HepG2 (cell line): Measurements from ENCODE around the gene BCKDHA. TPM values are rescaled to one million over a fixed set of nuclear protein-coding genes. Genes with fewer than 3 reads are reported as not detected.

ENCODE experiments used
- CBX5 ChIP-seq: sonication (generic); formaldehyde crosslinking; IDR thresholded peaks from 2 replicates; pipeline ENCODE4 v1.4.0; 2020; ENCODE audit warnings: missing genetic modification reagents, borderline replicate concordance
- DNMT1 ChIP-seq: sonication (generic); formaldehyde crosslinking; IDR thresholded peaks from 2 replicates; pipeline ENCODE4 v1.5.1; 2020; ENCODE audit warnings: mild to moderate bottlenecking, missing genetic modification reagents
- ETV5 ChIP-seq: IDR thresholded peaks from 2 replicates; pipeline ENCODE4 v1.6.1; 2018; ENCODE audit warnings: missing biosample characterization, missing genetic modification reagents, inconsistent platforms, borderline replicate concordance
- FOXM1 ChIP-seq: sonication (generic); formaldehyde crosslinking; IDR thresholded peaks from 2 replicates; pipeline ENCODE4 v1.5.0; 2020; ENCODE audit warnings: missing genetic modification reagents
- FUBP1 ChIP-seq: sonication (generic); formaldehyde crosslinking; IDR thresholded peaks from 2 replicates; pipeline ENCODE4 v1.5.1; 2020; ENCODE audit warnings: missing genetic modification reagents, mild to moderate bottlenecking, borderline replicate concordance
- GLI4 ChIP-seq: sonication (generic); formaldehyde crosslinking; IDR thresholded peaks from 2 replicates; pipeline ENCODE4 v1.5.1; 2020; ENCODE audit warnings: missing genetic modification reagents, mild to moderate bottlenecking, moderate library complexity, borderline replicate concordance
- HHEX ChIP-seq: IDR thresholded peaks from 2 replicates; pipeline ENCODE4 v1.6.1; 2016; ENCODE audit warnings: control low read depth
- HNRNPLL ChIP-seq: fragments of 200-400 bp; formaldehyde crosslinking; IDR thresholded peaks from 2 replicates; pipeline ENCODE4 v1.6.1; 2017; ENCODE audit warnings: mild to moderate bottlenecking, low read depth, low read length; ENCODE audit not compliant: poor library complexity, severe bottlenecking
- JDP2 ChIP-seq: sonication (generic); formaldehyde crosslinking; IDR thresholded peaks from 2 replicates; pipeline ENCODE4 v1.8.1; 2022; ENCODE audit warnings: missing genetic modification reagents, borderline replicate concordance
- JUND ChIP-seq: sonication (generic); formaldehyde crosslinking; IDR thresholded peaks from 2 replicates; pipeline ENCODE4 v1.8.0; 2022; ENCODE audit warnings: mild to moderate bottlenecking, missing genetic modification reagents
- KLF11 ChIP-seq: IDR thresholded peaks from 2 replicates; pipeline ENCODE4 v1.6.1; 2016; ENCODE audit warnings: missing compliant biosample characterization
- MEF2D ChIP-seq: sonication (generic); formaldehyde crosslinking; IDR thresholded peaks from 2 replicates; pipeline ENCODE4 v1.5.1; 2020; ENCODE audit warnings: mild to moderate bottlenecking, missing genetic modification reagents
- NFIB ChIP-seq: sonication (generic); formaldehyde crosslinking; IDR thresholded peaks from 2 replicates; pipeline ENCODE4 v1.9.0; 2021; ENCODE audit warnings: missing genetic modification reagents, mild to moderate bottlenecking, borderline replicate concordance
- PAF1 ChIP-seq: IDR thresholded peaks from 2 replicates; pipeline ENCODE4 v1.6.1; 2016; ENCODE audit warnings: missing genetic modification reagents, missing compliant biosample characterization
- PRMT3 ChIP-seq: sonication (generic); formaldehyde crosslinking; IDR thresholded peaks from 2 replicates; pipeline ENCODE4 v1.8.1; 2022; ENCODE audit warnings: low read depth, mild to moderate bottlenecking, moderate library complexity, missing genetic modification reagents, borderline replicate concordance
- PTBP1 ChIP-seq: fragments of 200-400 bp; formaldehyde crosslinking; IDR thresholded peaks from 2 replicates; pipeline ENCODE4 v1.6.1; 2018; ENCODE audit warnings: low read length, low read depth; ENCODE audit not compliant: poor library complexity, severe bottlenecking
- REL ChIP-seq: sonication (generic); formaldehyde crosslinking; conservative IDR thresholded peaks from 2 replicates; pipeline ENCODE4 v1.8.0; 2022; ENCODE audit warnings: mild to moderate bottlenecking, missing genetic modification reagents, moderate library complexity
- ZBTB1 ChIP-seq: sonication (generic); formaldehyde crosslinking; IDR thresholded peaks from 2 replicates; pipeline ENCODE4 v1.4.0; 2020; ENCODE audit warnings: missing genetic modification reagents, borderline replicate concordance
- ZBTB8A ChIP-seq: sonication (generic); formaldehyde crosslinking; IDR thresholded peaks from 2 replicates; pipeline ENCODE4 v1.4.0; 2020; ENCODE audit warnings: mild to moderate bottlenecking, low read depth, missing genetic modification reagents, borderline replicate concordance
- ZFYVE20 ChIP-seq: sonication (generic); formaldehyde crosslinking; IDR thresholded peaks from 2 replicates; pipeline ENCODE4 v1.8.0; 2023; ENCODE audit warnings: low read depth, mild to moderate bottlenecking, moderate library complexity, missing genetic modification reagents, borderline replicate concordance
- ZMYM2 ChIP-seq: sonication (generic); formaldehyde crosslinking; IDR thresholded peaks from 2 replicates; pipeline ENCODE4 v1.8.0; 2022; ENCODE audit warnings: mild to moderate bottlenecking, missing genetic modification reagents
- ZNF292 ChIP-seq: sonication (generic); formaldehyde crosslinking; IDR thresholded peaks from 2 replicates; pipeline ENCODE4 v1.8.1; 2022; ENCODE audit warnings: mild to moderate bottlenecking, low read depth, missing genetic modification reagents, borderline replicate concordance
- ZNF3 ChIP-seq: IDR thresholded peaks from 2 replicates; pipeline ENCODE4 v1.7.0; 2017; ENCODE audit warnings: inconsistent platforms
- ZNF543 ChIP-seq: sonication (generic); formaldehyde crosslinking; IDR thresholded peaks from 2 replicates; pipeline ENCODE4 v1.4.0; 2020; ENCODE audit warnings: mild to moderate bottlenecking, missing genetic modification reagents
- ZNF556 ChIP-seq: sonication (generic); formaldehyde crosslinking; IDR thresholded peaks from 2 replicates; pipeline ENCODE4 v1.4.0; 2020; ENCODE audit warnings: mild to moderate bottlenecking, missing genetic modification reagents, borderline replicate concordance
- ZNF570 ChIP-seq: sonication (generic); formaldehyde crosslinking; IDR thresholded peaks from 2 replicates; pipeline ENCODE4 v1.4.0; 2020; ENCODE audit warnings: mild to moderate bottlenecking, missing genetic modification reagents, borderline replicate concordance
- ZNF577 ChIP-seq: sonication (generic); formaldehyde crosslinking; IDR thresholded peaks from 2 replicates; pipeline ENCODE4 v1.4.0; 2020; ENCODE audit warnings: mild to moderate bottlenecking, low read depth, missing genetic modification reagents, borderline replicate concordance
- ZNF703 ChIP-seq: sonication (generic); formaldehyde crosslinking; IDR thresholded peaks from 2 replicates; pipeline ENCODE4 v1.5.1; 2020; ENCODE audit warnings: missing genetic modification reagents, mild to moderate bottlenecking, moderate library complexity, borderline replicate concordance
- polyA plus RNA-seq, 8 experiments: library from polyadenylated mRNA; depleted of rRNA in 3 of 8; stranded (reverse) in 7 of 8; unstranded in 1 of 8; fragments of >200 nt; fragmentation: Illumina TruSeq in 4 of 8; extraction: Trizol in 4 of 8; gene quantifications; 2 replicates each; pipeline versions ENCODE4 v1.2.1 to v1.2.3, GENCODE V29; 2011 to 2016; ENCODE audit warnings: low read depth in 4 of 8, missing spikeins in 1 of 8, mixed read lengths in 1 of 8; ENCODE audit not compliant: insufficient read depth in 1 of 8
- total RNA-seq, 5 experiments: library from RNA; depleted of rRNA; stranded (reverse); fragments of >200 nt; fragmentation: Illumina TruSeq; extraction: Trizol; gene quantifications; 2 replicates each; pipeline ENCODE4 v1.2.3, GENCODE V29; 2016; ENCODE audit warnings: low read depth in 1 of 5

Gene BCKDHA
- total and polyA plus RNA-seq, 2 of the 13 experiments (the other 11 are each of a cell fraction or from before 2014, with no cell fraction given), result 11.8 to 31.5 TPM

GRCh38 chr19:41397086-41398049 is at the start of gene BCKDHA, which contains the start of gene EXOSC5 (continued):
- peak; percentile 72 for TF ChIP-seq HNRNPLL
- TF ChIP-seq PTBP1, result no peak
- peak; percentile 87 for TF ChIP-seq ETV5
- TF ChIP-seq ZBTB8A, result no peak
- TF ChIP-seq HHEX, result no peak
- TF ChIP-seq GLI4 (CRISPR knock-in tag), result no peak; the same call in 1 of the 2 replicates
- no peak for TF ChIP-seq KLF11 (CRISPR knock-in tag)
- TF ChIP-seq ZNF570, result no peak
- no peak for TF ChIP-seq ZNF3
- TF ChIP-seq FOXM1 (CRISPR knock-in tag), result 0 out of 2 replicates have a peak, but pooled peaks have one; percentile 42
- TF ChIP-seq ZNF703 (CRISPR knock-in tag), result no peak
- TF ChIP-seq ZNF556, result no peak; the same call in 1 of the 2 replicates
- no peak for TF ChIP-seq ZFYVE20 (CRISPR knock-in tag)
- TF ChIP-seq DNMT1 (CRISPR knock-in tag), result no peak
- no peak for TF ChIP-seq CBX5 (CRISPR knock-in tag)
- no peak for TF ChIP-seq FUBP1 (CRISPR knock-in tag)
- 0 out of 2 replicates have a peak, but pooled peaks have one; percentile 78 for TF ChIP-seq ZBTB1 (CRISPR knock-in tag)
- TF ChIP-seq MEF2D (CRISPR knock-in tag), result peak; percentile 23; the same call in 1 of the 2 replicates
- TF ChIP-seq JUND, result peak; percentile 55; the same call in 1 of the 2 replicates
- TF ChIP-seq PAF1, result no peak
- no peak for TF ChIP-seq JDP2 (CRISPR knock-in tag)
- no peak; the same call in 1 of the 2 replicates for TF ChIP-seq REL (CRISPR knock-in tag)
- TF ChIP-seq ZNF543, result no peak
- TF ChIP-seq PRMT3 (CRISPR knock-in tag), result no peak
- TF ChIP-seq NFIB, result no peak
- no peak for TF ChIP-seq ZMYM2 (CRISPR knock-in tag)
- TF ChIP-seq ZNF292, result no peak
- TF ChIP-seq ZNF577 (CRISPR knock-in tag), result no peak
